GM12878 (cell line): ENCODE results near the gene PCDHGA4. TPM values are rescaled to one million over a fixed set of nuclear protein-coding genes. Genes with fewer than 3 reads are reported as not detected.
A peak's percentile ranks its signal among the peaks of the same experiment; 100 is the strongest.
"Not testable (repeated sequence)": the region's sequence is repeated elsewhere in the genome, so short reads cannot be mapped to it uniquely, and the experiment has no call there.

Source experiments
- ATAC-seq: fragments of 200-7000 bp; cut with Tn5 transposase; 3 replicates; pipeline ENCODE4 v1.9.1; 2020; ENCODE audit warnings: mild to moderate bottlenecking, moderate library complexity
- BruUV-seq: library from RNA; stranded (reverse); fragments of 400-500 nt; replicated peaks from 2 replicates; lab custom pipeline; 2021; lab: Mats Ljungman, UMichigan
- CTCF ChIA-PET: fragments of 300-600 bp; sonication (Branson Sonifier 250); formaldehyde crosslinking; extraction: SDS; loops from one replicate; lab custom pipeline; 2021; ENCODE audit warnings: inconsistent platforms; lab: Yijun Ruan, JAX
- POLR2A ChIA-PET: fragments of 350-600 bp; formaldehyde crosslinking; extraction: SDS; loops from one replicate; lab custom pipeline; 2021; ENCODE audit warnings: inconsistent platforms; lab: Charles Lee
- RAD21 ChIA-PET: fragments of 300-600 bp; sonication (Branson Sonifier 250); formaldehyde crosslinking; loops from one replicate; lab custom pipeline; 2023; ENCODE audit warnings: antibody characterized with exemption; ENCODE audit not compliant: unreplicated experiment; lab: Charles Lee
- SMC1A ChIA-PET: fragments of 300-600 bp; sonication (Branson Sonifier 250); formaldehyde crosslinking; loops from one replicate; lab custom pipeline; 2023; ENCODE audit not compliant: unreplicated experiment, uncharacterized antibody; lab: Charles Lee
- DNase-seq: peaks from one replicate; pipeline ENCODE4 v3.0.0-alpha.2; 2011; ENCODE audit warnings: low read depth, low spot score
- FAIRE-seq: peaks from 3 replicates; lab custom pipeline; 2011; peaks lifted over from hg19 to GRCh38; lab: Jason Lieb, UNC
- H2AFZ ChIP-seq: 2 replicates; pipeline ENCODE4 v1.6.0; 2011; ENCODE audit warnings: low read depth, low read length, control low read depth; ENCODE audit not compliant: control insufficient read depth
- H3K27ac ChIP-seq: 2 replicates; pipeline ENCODE4 v1.5.1; 2011; ENCODE audit warnings: control low read depth; ENCODE audit not compliant: control insufficient read depth, insufficient read depth
- H3K27me3 ChIP-seq, 2 experiments: replicated peaks in 1 of 2; 2 replicates each; pipeline versions ENCODE4 v1.6.0 to v1.6.1; 2011; ENCODE audit warnings: low read length in 1 of 2; ENCODE audit not compliant: control insufficient read depth in 2 of 2, insufficient read depth in 2 of 2
- H3K36me3 ChIP-seq, 2 experiments: 2 replicates each; pipeline ENCODE4 v1.5.1; 2011; ENCODE audit warnings: low read length in 1 of 2; ENCODE audit not compliant: control insufficient read depth in 2 of 2, insufficient read depth in 2 of 2
- H3K4me1 ChIP-seq: 2 replicates; pipeline ENCODE4 v1.6.1; 2011; ENCODE audit warnings: mild to moderate bottlenecking, low read length, moderate library complexity, mixed read lengths; ENCODE audit not compliant: control insufficient read depth, insufficient read depth
- H3K4me2 ChIP-seq: 2 replicates; pipeline ENCODE4 v1.6.0; 2011; ENCODE audit warnings: control low read depth; ENCODE audit not compliant: control insufficient read depth, insufficient read depth
- H3K4me3 ChIP-seq: fragments of 200-600 bp; sonication (generic); 2 replicates; pipeline ENCODE4 v1.5.1; 2016
- H3K79me2 ChIP-seq: 2 replicates; pipeline ENCODE4 v1.6.0; 2011; ENCODE audit warnings: low read length; ENCODE audit not compliant: control insufficient read depth, insufficient read depth
- H3K9ac ChIP-seq: 2 replicates; pipeline ENCODE4 v1.8.0; 2011; ENCODE audit warnings: low read length, control low read depth, mixed read lengths; ENCODE audit not compliant: control insufficient read depth, insufficient read depth
- H3K9me3 ChIP-seq: replicated peaks from 3 replicates; pipeline ENCODE4 v1.5.1; 2011; ENCODE audit warnings: mild to moderate bottlenecking, low read length; ENCODE audit not compliant: control insufficient read depth, insufficient read depth
- H4K20me1 ChIP-seq: 2 replicates; pipeline ENCODE4 v1.6.0; 2011; ENCODE audit not compliant: control insufficient read depth, insufficient read depth
- RAD21 ChIP-seq: IDR thresholded peaks from 2 replicates; pipeline ENCODE4 v1.6.1; 2011; ENCODE audit warnings: mild to moderate bottlenecking, low read depth, low read length, moderate library complexity; ENCODE audit not compliant: insufficient read depth
- SMARCA5 ChIP-seq: fragments of 450-650 bp; IDR thresholded peaks from 2 replicates; pipeline ENCODE4 v1.6.1; 2017; ENCODE audit warnings: mild to moderate bottlenecking
- ZNF384 ChIP-seq: IDR thresholded peaks from 2 replicates; pipeline ENCODE4 v1.6.1; 2012; ENCODE audit warnings: low read depth, mild to moderate bottlenecking, low read length, improper control_type of control experiment, borderline replicate concordance
- WGBS: methylation state at CpG from one replicate; pipeline ENCODE4 v1.1.6; 2016; ENCODE audit warnings: low lambda C conversion rate; ENCODE audit not compliant: insufficient replicate concordance, insufficient coverage; ENCODE audit errors: missing lambda C conversion rate; 5-methylcytosine and 5-hydroxymethylcytosine counted together
- in situ Hi-C: fragments of 300-500 bp; cut with MboI; formaldehyde crosslinking; loops from 9 replicates; pipeline ENCODE4 v1.14.3; 2018; ENCODE audit warnings: mixed read lengths
- intact Hi-C: fragments of 100-400 bp; cut with micrococcal nuclease; formaldehyde crosslinking; loops from one replicate; pipeline ENCODE4 v1.14.2; 2022; ENCODE audit not compliant: unreplicated experiment
- polyA plus RNA-seq, 11 experiments: library from polyadenylated mRNA; depleted of rRNA in 4 of 11; unstranded in 6 of 11; stranded (reverse) in 5 of 11; fragments of >200 nt; fragmentation: Nextera tagmentation in 4 of 11; fragmentation: Illumina TruSeq in 1 of 11; extraction: Ambion mirVana in 4 of 11; extraction: Trizol in 1 of 11; gene quantifications; 1 replicate in 1 of 11; 2 replicates in 10 of 11; pipeline versions ENCODE4 v1.2.1 to v1.2.3, GENCODE V29; 2011 to 2016; ENCODE audit warnings: inconsistent platforms in 2 of 11, missing spikeins in 2 of 11, low read depth in 1 of 11
- total RNA-seq, 4 experiments: library from RNA; depleted of rRNA in 3 of 4; stranded (reverse); fragments of >200 nt in 3 of 4; fragmentation: Illumina TruSeq in 1 of 4; extraction: Trizol in 1 of 4; gene quantifications; 2 replicates each; pipeline versions ENCODE4 v1.2.1 to v1.2.3, GENCODE V29; 2013 to 2021
- TF ChIP-seq, protein P1 (sequence below), 3 experiments: IDR thresholded peaks in 2 of 3; conservative IDR thresholded peaks in 1 of 3; 2 replicates each; pipeline ENCODE4 v1.5.1; 2011; ENCODE audit warnings: low read depth in 3 of 3, low read length in 3 of 3, mild to moderate bottlenecking in 3 of 3, control low read depth in 2 of 3, moderate library complexity in 2 of 3, inconsistent platforms in 1 of 3, mixed read lengths in 1 of 3; ENCODE audit not compliant: control insufficient read depth in 2 of 3, insufficient read depth in 1 of 3; ENCODE audit errors: extremely low read depth in 1 of 3

Gene PCDHGA4
- total and polyA plus RNA-seq, 10 of the 15 experiments (the other 5 are each of a cell fraction or from before 2014, with no cell fraction given), result 0.09 to 0.17 (median 0.13) TPM; not detected in 3

DNA sequence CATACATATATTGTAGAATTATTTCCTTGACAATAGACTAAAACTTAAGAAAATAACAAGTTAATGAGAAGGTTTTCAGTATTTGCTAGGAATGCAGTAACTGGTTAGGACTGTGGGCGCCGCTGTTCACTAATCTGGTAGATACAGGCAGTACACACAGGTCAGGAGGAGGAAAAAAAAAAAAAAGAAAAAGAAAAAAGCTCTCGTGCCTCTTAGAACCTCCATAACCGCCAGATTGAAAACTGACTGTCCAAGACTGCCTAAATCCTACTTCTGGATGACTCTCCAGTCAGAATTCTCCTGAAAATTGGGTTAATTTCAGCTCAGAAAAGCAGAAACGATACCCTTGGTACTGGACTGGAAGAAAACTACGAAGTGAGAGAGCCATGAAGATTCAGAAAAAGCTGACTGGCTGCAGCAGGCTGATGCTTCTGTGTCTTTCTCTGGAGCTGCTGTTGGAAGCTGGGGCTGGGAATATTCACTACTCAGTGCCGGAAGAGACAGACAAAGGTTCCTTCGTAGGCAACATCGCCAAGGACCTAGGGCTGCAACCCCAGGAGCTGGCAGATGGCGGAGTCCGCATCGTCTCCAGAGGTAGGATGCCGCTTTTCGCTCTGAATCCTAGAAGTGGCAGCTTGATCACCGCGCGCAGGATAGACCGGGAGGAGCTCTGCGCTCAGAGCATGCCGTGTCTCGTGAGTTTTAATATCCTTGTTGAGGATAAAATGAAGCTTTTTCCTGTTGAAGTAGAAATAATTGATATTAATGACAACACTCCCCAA lies 24.3 kb upstream of the PCDHGA4 start, which contains the start of gene PCDHGA1:
Gene PCDHGA1, plus strand, starts transcription at position 216 of the 782 bp plus-strand sequence.
- no TSS peak for BruUV-seq
- H3K79me2 ChIP-seq, result no peaks in the 10 kb centered on the region
- no peaks in the 10 kb centered on the region for H3K4me1 ChIP-seq
- ChIA-PET SMC1A (no interaction called here), POLR2A (interaction anchor here (0.6 kb wide), 1 partner anchor 172 kb away, joined by 3 read pairs; no protein-coding TSS in a partner anchor), CTCF (interaction anchor here (0.6 to 2.3 kb wide), 5 partner anchors 11 to 604 kb away, joined by 3 to 13 read pairs (median 3); partner anchors contain the start of genes PCDHGB5 and TAF7), RAD21 (interaction anchor here (0.8 kb wide), 1 partner anchor 83 kb away, joined by 3 read pairs; the partner anchor contains the start of gene PCDHGA10)
- no peak for FAIRE-seq
- no peak within 1 kb of the TSS for H3K9ac ChIP-seq
- H3K36me3 ChIP-seq, result no peaks in the 10 kb centered on the region
- peak within 1 kb of the TSS; percentile 8; the same call in 1 of the 2 replicates for H3K4me3 ChIP-seq
- ATAC-seq, result peak; percentile 70
- no peak for DNase-seq
- H2AFZ ChIP-seq, result peak within 1 kb of the TSS; percentile 77
- intact Hi-C loops, result no loop called here
- H3K4me2 ChIP-seq, result peak within 1 kb of the TSS; percentile 60
- H4K20me1 ChIP-seq, result no peaks in the 10 kb centered on the region
- WGBS, result 64% methylated on average over 20 of the region's 21 CpGs
- H3K27me3 ChIP-seq, result no peaks in the 10 kb centered on the region; a peak in 1 of 4 replicates
- no peak within 1 kb of the TSS for H3K27ac ChIP-seq
- peaks cover 5% of the 10 kb centered on the region; the same call in 2 of the 3 replicates for H3K9me3 ChIP-seq
- in situ Hi-C loops, result no loop called here
- TF ChIP-seq RAD21 (peak; percentile 55), ZNF384 (peak; percentile 86), SMARCA5 (no peak)
- TF ChIP-seq, protein P1, sequence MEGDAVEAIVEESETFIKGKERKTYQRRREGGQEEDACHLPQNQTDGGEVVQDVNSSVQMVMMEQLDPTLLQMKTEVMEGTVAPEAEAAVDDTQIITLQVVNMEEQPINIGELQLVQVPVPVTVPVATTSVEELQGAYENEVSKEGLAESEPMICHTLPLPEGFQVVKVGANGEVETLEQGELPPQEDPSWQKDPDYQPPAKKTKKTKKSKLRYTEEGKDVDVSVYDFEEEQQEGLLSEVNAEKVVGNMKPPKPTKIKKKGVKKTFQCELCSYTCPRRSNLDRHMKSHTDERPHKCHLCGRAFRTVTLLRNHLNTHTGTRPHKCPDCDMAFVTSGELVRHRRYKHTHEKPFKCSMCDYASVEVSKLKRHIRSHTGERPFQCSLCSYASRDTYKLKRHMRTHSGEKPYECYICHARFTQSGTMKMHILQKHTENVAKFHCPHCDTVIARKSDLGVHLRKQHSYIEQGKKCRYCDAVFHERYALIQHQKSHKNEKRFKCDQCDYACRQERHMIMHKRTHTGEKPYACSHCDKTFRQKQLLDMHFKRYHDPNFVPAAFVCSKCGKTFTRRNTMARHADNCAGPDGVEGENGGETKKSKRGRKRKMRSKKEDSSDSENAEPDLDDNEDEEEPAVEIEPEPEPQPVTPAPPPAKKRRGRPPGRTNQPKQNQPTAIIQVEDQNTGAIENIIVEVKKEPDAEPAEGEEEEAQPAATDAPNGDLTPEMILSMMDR (IDR thresholded peaks at IDR 0.05 in 2 of 3, conservative IDR thresholded peaks at IDR 0.05 in 1 of 3; ENCODE audit: control insufficient read depth in 2 of 3, extremely low read depth in 1 of 3, insufficient read depth in 1 of 3, low read depth in 3 of 3, low read length in 3 of 3), result peak; percentile 36 to 50 (median 40); a peak in 4 of 6 replicates

DNA sequence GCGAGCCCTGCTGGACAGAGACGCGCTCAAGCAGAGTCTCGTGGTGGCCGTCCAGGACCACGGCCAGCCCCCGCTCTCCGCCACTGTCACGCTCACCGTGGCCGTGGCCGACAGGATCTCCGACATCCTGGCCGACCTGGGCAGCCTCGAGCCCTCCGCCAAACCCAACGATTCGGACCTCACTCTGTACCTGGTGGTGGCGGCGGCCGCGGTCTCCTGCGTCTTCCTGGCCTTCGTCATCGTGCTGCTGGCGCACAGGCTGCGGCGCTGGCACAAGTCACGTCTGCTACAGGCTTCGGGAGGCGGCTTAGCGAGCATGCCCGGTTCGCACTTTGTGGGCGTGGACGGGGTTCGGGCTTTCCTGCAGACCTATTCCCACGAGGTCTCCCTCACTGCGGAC lies 22.2 kb upstream of the PCDHGA4 start:
- H3K27me3 ChIP-seq, H3K27ac ChIP-seq, BruUV-seq, H3K4me1 ChIP-seq, H3K4me3 ChIP-seq, in situ Hi-C loops, H3K4me2 ChIP-seq, H2AFZ ChIP-seq, intact Hi-C loops, RAD21 ChIA-PET, SMC1A ChIA-PET, H3K79me2 ChIP-seq, H3K9me3 ChIP-seq, ATAC-seq, DNase-seq, H3K9ac ChIP-seq, POLR2A ChIA-PET, H3K36me3 ChIP-seq, FAIRE-seq, H4K20me1 ChIP-seq: not testable (repeated sequence)
- WGBS, result 87% methylated on average over 30 of the region's 39 CpGs
- CTCF ChIA-PET, result interaction anchor here (1.3 kb wide), 1 partner anchor 13 kb away, joined by 4 read pairs; no protein-coding TSS in a partner anchor
